PC-9 (cell line): ENCODE results near the gene LMAN1L. TPM values are rescaled to one million over a fixed set of nuclear protein-coding genes. Genes with fewer than 3 reads are reported as not detected.
A peak's percentile ranks its signal among the peaks of the same experiment; 100 is the strongest.

Experiments
- BruUV-seq: library from RNA; stranded (reverse); fragments of 400-500 nt; replicated peaks from 2 replicates; lab custom pipeline; 2021; lab: Mats Ljungman, UMichigan
- CTCF ChIA-PET: fragments of 300-600 bp; sonication (Branson Sonifier 250); formaldehyde crosslinking; loops from one replicate; lab custom pipeline; 2022; ENCODE audit warnings: antibody characterized with exemption; lab: Charles Lee
- POLR2A ChIA-PET: fragments of 300-600 bp; sonication (Branson Sonifier 250); formaldehyde crosslinking; loops from one replicate; lab custom pipeline; 2022; ENCODE audit warnings: antibody characterized with exemption; ENCODE audit not compliant: unreplicated experiment; lab: Charles Lee
- DNase-seq, 2 experiments: peaks; one replicate each; pipeline versions ENCODE4 v3.0.0 to v3.0.0-alpha.2; 2015 to 2022; ENCODE audit warnings: mixed read lengths in 1 of 2
- H2AFZ ChIP-seq: fragments of 200-600 bp; sonication (generic); 2 replicates; pipeline ENCODE4 v1.8.1; 2017; ENCODE audit warnings: antibody characterized with exemption
- H3F3A ChIP-seq: fragments of 200-600 bp; sonication (generic); 2 replicates; pipeline ENCODE4 v1.8.1; 2017; ENCODE audit warnings: antibody characterized with exemption, mild to moderate bottlenecking, low read depth; ENCODE audit not compliant: insufficient read depth
- H3K27ac ChIP-seq: fragments of 200-600 bp; sonication (generic); 2 replicates; pipeline ENCODE4 v1.6.1; 2016; ENCODE audit warnings: mixed run types
- H3K27me3 ChIP-seq: fragments of 200-600 bp; sonication (generic); 2 replicates; pipeline ENCODE4 v1.6.1; 2016; ENCODE audit warnings: low read depth, mixed run types; ENCODE audit not compliant: insufficient read depth
- H3K36me3 ChIP-seq: fragments of 200-600 bp; sonication (generic); 2 replicates; pipeline ENCODE4 v1.6.1; 2016; ENCODE audit warnings: low read depth, mixed run types
- H3K4me1 ChIP-seq: fragments of 200-600 bp; sonication (generic); replicated peaks from 2 replicates; pipeline ENCODE4 v1.6.1; 2016; ENCODE audit warnings: mixed run types; ENCODE audit not compliant: insufficient read depth
- H3K4me2 ChIP-seq: fragments of 200-600 bp; sonication (generic); 2 replicates; pipeline ENCODE4 v1.6.1; 2017; ENCODE audit warnings: mixed run types
- H3K4me3 ChIP-seq: fragments of 200-600 bp; sonication (generic); 2 replicates; pipeline ENCODE4 v1.6.1; 2016; ENCODE audit warnings: mixed run types
- H3K79me2 ChIP-seq: fragments of 200-600 bp; sonication (generic); 2 replicates; pipeline ENCODE4 v1.6.1; 2017; ENCODE audit warnings: low read depth, mixed run types
- H3K9me2 ChIP-seq: fragments of 200-600 bp; sonication (generic); 2 replicates; pipeline ENCODE4 v1.8.1; 2017; ENCODE audit warnings: mild to moderate bottlenecking; ENCODE audit not compliant: insufficient read depth
- H3K9me3 ChIP-seq: fragments of 200-600 bp; sonication (generic); 2 replicates; pipeline ENCODE4 v1.8.1; 2016; ENCODE audit warnings: low read depth; ENCODE audit not compliant: insufficient read depth
- H4K20me1 ChIP-seq: fragments of 200-600 bp; sonication (generic); 2 replicates; pipeline ENCODE4 v1.8.1; 2017; ENCODE audit not compliant: insufficient read depth
- CTCF ChIP-seq: fragments of 200-600 bp; sonication (generic); conservative IDR thresholded peaks from 2 replicates; pipeline ENCODE4 v1.6.1; 2017; ENCODE audit warnings: mixed run types, antibody characterized with exemption, mild to moderate bottlenecking, moderate library complexity
- EZH2 ChIP-seq: fragments of 200-600 bp; sonication (generic); IDR thresholded peaks from 2 replicates; pipeline ENCODE4 v1.8.0; 2017; ENCODE audit warnings: antibody characterized with exemption, low read depth
- intact Hi-C: fragments of 100-400 bp; cut with micrococcal nuclease; formaldehyde crosslinking; loops from one replicate; pipeline ENCODE4 v1.10.0; 2022; ENCODE audit not compliant: unreplicated experiment
- total RNA-seq: library from RNA; stranded (reverse); gene quantifications from 2 replicates; pipeline ENCODE4 v1.2.3, GENCODE V29; 2021

LMAN1L gene
- total RNA-seq, 1 experiment from 2014 or later: not detected

GRCh38 chr15:74786551-74787165 is 26.0 kb upstream of the LMAN1L start:
- Histone ChIP-seq H3K4me2 (no peak overlapping the region), H3K9me2 (no peaks in the 10 kb centered on the region), H3K9me3 (no peaks in the 10 kb centered on the region), H3K79me2 (peaks cover 64% of the 10 kb centered on the region), H2AFZ (no peak overlapping the region), H3K4me1 (peaks cover 30% of the 10 kb centered on the region), H3K4me3 (no peak overlapping the region), H3K27me3 (no peaks in the 10 kb centered on the region), H3F3A (no peaks in the 10 kb centered on the region), H4K20me1 (peaks cover 49% of the 10 kb centered on the region), H3K36me3 (peaks cover 6% of the 10 kb centered on the region), H3K27ac (no peak overlapping the region)
- TF ChIP-seq CTCF (no peak), EZH2 (no peak)
- ChIA-PET POLR2A (interaction anchor here (0.6 kb wide), 1 partner anchor 9 kb away, joined by 4 read pairs; no protein-coding TSS in a partner anchor), CTCF (no interaction called here)
- intact Hi-C loops: no loop called here
- DNase-seq: no peak
- BruUV-seq: no TSS peak

- BruUV-seq: no TSS peak
- peak in 1 of 2 experiments; percentile 37 for DNase-seq
- CTCF ChIA-PET: interaction anchor here (0.6 to 0.9 kb wide), 2 partner anchors 10 to 42 kb away, joined by 3 to 4 read pairs; no protein-coding TSS in a partner anchor
- H3K4me1 ChIP-seq: peaks cover 30% of the 10 kb centered on the region
- H3K9me2 ChIP-seq: no peaks in the 10 kb centered on the region
- H3K4me2 ChIP-seq: no peak overlapping the region
- peaks cover 50% of the 10 kb centered on the region for H4K20me1 ChIP-seq
- no peak overlapping the region for H3K27ac ChIP-seq
- H2AFZ ChIP-seq: no peak overlapping the region
- intact Hi-C loops: no loop called here
- no peaks in the 10 kb centered on the region for H3K9me3 ChIP-seq
- H3K79me2 ChIP-seq: peaks cover 69% of the 10 kb centered on the region
- H3K27me3 ChIP-seq: no peaks in the 10 kb centered on the region
- H3K36me3 ChIP-seq: peaks cover 6% of the 10 kb centered on the region
- H3F3A ChIP-seq: no peaks in the 10 kb centered on the region
- POLR2A ChIA-PET: interaction anchor here (0.6 kb wide), 1 partner anchor 10 kb away, joined by 4 read pairs; no protein-coding TSS in a partner anchor
- H3K4me3 ChIP-seq: no peak overlapping the region
- TF ChIP-seq EZH2: no peak
- TF ChIP-seq CTCF: no peak
These were observed 25.2 kb upstream of the LMAN1L start for GRCh38 chr15:74787251-74788041.

- Histone ChIP-seq H3K4me3 (no peak overlapping the region), H3F3A (no peaks in the 10 kb centered on the region), H3K4me1 (peaks cover 24% of the 10 kb centered on the region), H3K4me2 (no peak overlapping the region), H3K9me2 (no peaks in the 10 kb centered on the region), H3K27me3 (no peaks in the 10 kb centered on the region), H3K9me3 (no peaks in the 10 kb centered on the region), H3K36me3 (peaks cover 6% of the 10 kb centered on the region), H3K27ac (no peak overlapping the region), H4K20me1 (peaks cover 54% of the 10 kb centered on the region), H2AFZ (no peak overlapping the region), H3K79me2 (peaks cover 68% of the 10 kb centered on the region)
- TF ChIP-seq EZH2: no peak
- TF ChIP-seq CTCF: no peak
- no TSS peak for BruUV-seq
- CTCF ChIA-PET: interaction anchor here (0.9 kb wide), 1 partner anchor 11 kb away, joined by 3 read pairs; no protein-coding TSS in a partner anchor
- intact Hi-C loops: no loop called here
- no peak for DNase-seq
- POLR2A ChIA-PET: no interaction called here
These were observed 24.5 kb upstream of the LMAN1L start for GRCh38 chr15:74788042-74788682.
